IPS DF 19.7 (cell line): Measurements from ENCODE around the gene CNOT10.
A peak's percentile ranks its signal among the peaks of the same experiment; 100 is the strongest.
"Not testable (repeated sequence)": the region's sequence is repeated elsewhere in the genome, so short reads cannot be mapped to it uniquely, and the experiment has no call there.

Source experiments
- DNase-seq: peaks from one replicate; pipeline ENCODE4 v3.0.0-alpha.2; 2013; ENCODE audit warnings: low read depth, low spot score

The CNOT10 gene

DNA sequence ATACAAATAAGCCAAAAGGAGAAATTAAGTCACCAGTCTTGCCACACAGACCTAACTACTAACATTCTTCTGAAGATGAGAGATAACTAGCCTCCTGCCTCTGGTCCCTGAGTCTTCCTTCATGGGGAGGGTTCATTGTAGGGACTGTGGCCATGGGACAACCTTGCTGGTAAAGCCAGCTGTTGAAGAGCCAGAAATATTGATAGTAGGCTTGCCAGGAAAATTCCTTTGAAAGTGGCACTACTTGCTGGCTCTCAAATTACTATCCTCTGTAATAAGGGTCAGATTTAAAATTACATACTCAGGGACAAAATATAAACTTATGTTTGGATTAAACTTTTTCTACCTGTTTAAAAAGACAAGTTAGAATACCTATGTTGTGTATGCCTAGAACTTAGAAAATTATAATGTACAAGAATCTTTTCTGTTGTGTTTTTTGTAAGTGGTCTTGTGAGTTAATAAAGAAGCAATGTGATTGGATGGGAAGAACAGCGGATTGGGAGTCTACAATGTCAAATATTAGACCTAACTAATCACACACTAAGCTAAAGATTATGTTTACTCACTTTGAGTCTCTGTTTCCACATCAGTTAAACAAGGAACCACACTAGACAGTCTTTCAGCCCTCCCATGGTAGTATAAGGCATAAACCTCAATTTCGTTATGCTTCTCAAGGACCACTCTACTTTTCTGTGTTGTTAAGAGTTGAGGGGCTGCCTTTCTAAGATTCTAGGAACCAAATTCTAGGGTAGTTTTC is 72.8 kb downstream of the CNOT10 start:
- DNase-seq: no peak

- DNase-seq: no peak
Observed at GRCh38 chr3:32758375-32758753, 73.4 kb downstream of the CNOT10 start.

DNA sequence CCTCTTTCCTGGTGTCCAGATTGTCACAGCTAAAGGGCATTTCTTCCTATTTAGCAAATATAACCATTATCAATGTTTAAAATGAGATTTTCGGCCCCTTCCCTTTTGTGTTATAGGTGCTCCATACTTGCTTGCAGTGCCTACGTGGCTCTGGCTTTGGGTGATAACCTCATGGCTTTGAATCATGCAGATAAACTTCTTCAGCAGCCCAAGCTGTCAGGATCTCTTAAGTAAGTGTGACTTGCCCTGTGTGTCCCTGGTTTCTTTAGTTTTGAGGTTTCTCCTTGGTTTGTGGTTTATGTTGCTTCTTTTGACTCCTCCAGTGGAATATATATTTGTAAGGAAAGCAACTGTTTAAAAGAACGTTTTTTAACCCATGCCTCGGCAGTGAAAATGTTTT is 74.4 kb downstream of the CNOT10 start:
- no peak for DNase-seq

- DNase-seq: no peak
Observed at GRCh38 chr3:32764481-32764880, 79.5 kb downstream of the CNOT10 start.

DNA sequence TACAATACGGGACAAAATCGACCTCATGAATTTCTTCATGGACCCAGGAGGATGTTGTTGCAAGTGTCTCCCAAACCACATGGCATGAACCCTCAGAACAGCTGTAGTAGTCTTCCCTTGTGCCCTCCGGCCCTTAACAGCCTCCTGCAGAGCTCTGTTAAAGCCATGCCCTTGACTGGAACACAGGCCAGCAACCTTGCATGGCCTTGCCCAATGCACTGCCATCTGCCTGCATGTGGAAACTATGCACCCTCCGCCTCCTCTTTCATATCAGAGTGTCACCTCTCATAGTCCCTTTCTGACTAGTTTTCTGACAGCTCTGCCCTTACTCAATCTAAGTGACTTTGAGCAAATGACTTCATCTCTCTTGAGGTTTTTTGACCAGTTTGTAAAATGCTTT is 93.4 kb downstream of the CNOT10 start:
- no peak for DNase-seq

DNA sequence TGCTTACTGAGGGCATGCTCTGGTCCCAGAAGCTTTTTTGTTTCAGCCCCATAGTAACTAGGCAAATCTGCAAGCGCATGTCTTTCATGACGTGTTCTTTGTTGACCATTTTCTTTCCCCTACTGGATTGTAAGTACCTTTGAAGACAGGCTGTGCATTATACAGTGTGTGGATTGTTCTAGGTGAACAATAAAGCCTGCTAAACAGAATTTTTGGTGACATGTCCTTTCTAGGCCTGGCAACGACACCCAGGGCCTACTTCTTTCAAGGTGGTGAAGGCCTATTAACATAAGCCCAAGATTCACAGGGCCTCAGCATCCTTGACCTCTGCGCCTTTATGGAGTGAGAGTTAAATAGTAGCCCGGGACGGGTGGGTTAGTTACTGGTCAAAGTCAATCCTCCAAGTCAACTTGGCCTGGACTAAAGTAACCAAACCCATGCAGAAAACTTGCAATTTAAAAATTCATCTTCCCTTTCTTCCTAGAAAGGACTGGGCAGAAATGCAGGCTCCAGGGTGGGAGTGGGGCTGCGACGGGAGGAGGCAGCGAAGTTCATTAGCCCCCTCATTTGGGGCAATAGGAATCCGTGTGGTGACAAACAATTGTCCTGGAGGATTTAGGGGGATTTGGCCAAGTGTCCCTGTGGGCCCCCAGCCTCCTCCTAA is 95.2 kb downstream of the CNOT10 start:
- DNase-seq: peak; percentile 59

DNA sequence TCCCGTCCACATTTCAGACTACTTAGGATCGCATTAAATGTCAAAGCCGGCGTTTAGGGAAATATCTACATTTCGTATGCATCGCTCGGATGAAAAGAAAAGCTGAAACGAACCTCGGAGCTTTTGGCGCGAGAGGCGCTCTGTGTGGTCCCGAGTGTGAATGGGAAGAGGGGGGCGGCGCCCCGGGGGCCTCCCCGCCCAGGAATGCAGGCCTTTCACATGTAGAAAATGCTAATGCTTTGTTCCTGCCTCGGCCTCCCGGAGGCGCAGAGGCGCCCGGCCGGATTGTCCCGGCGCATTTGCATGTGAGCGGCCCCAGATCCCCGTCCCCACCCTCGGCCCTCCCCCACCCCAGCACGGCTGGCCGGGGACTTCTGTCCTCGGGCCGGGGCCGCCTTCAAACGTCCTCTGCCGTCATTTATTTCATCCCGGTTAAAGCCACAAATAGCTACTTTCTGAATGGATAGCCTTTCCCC is 95.8 kb downstream of the CNOT10 start:
- peak; percentile 99 for DNase-seq

DNA sequence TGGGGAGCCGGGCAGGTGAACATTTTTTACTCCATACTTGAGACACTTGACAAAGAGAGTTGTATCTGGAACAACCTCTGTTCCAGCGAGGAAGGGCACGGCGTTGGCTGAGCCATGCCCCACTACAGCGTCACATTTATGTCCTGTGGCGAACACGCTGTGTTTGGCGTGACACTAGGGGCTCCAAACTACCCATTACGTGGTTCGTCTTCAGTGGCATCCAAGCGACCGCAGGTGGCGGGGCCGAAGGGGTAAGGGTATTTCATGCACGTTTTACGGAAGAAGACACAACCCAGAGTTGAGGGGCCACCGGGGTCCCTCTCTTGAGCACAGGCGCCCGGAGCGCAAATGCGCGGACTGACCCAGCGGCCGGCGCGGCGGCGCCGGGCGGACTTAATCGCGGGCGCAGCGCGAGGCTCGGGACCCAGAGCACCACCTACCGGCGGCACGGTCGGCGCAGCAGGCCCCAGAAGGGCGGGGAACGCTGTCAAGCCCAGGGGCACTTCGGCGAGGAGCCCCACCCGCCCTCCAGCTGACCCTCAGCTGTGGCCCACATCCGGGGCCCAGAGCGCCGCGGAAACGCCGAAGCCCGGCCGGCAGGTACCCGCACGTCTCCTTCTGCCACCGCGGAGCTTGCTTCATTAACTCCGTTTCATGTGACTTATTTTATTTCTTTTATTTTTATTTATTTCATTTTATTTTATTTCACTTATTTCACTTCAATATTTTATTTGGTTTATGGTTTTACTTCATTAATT is 96.4 kb downstream of the CNOT10 start:
- peak; percentile 75 for DNase-seq

- not testable (repeated sequence) for DNase-seq
Observed at GRCh38 chr3:32781969-32782270, 96.9 kb downstream of the CNOT10 start.

GRCh38 chr3:32782407-32782806 is 97.4 kb downstream of the CNOT10 start:
- no peak for DNase-seq

GRCh38 chr3:32791833-32792232 is 106.8 kb downstream of the CNOT10 start:
- no peak for DNase-seq

- no peak for DNase-seq
Observed at GRCh38 chr3:32794487-32795308, 109.7 kb downstream of the CNOT10 start.

DNA sequence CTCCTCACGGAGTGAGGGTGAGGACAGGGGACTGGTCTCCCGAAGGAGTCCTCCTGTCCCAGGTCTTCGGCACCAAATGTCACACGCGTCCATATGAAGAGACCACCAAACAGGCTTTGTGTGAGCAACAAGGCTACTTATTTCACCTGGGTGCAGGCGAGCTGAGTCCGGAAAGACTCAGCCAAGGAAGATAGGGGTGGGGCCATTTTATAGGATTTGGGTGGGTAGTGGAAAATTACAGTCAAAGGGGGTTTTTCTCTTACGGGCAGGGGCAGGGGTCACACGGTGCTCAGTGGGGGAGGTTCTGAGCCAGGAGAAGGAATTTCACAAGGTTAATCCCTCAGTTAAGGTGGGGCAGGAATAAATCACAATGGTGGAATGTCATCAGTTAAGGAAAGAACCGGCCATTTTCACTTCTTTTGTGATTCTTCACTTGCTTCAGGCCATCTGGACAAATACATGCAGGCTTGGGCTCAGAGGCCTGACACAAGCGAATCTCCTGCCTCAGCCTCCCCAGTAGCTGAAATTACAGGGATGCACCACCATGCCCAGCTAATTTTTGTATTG is 111.5 kb downstream of the CNOT10 start:
- DNase-seq: not testable (repeated sequence)

DNA sequence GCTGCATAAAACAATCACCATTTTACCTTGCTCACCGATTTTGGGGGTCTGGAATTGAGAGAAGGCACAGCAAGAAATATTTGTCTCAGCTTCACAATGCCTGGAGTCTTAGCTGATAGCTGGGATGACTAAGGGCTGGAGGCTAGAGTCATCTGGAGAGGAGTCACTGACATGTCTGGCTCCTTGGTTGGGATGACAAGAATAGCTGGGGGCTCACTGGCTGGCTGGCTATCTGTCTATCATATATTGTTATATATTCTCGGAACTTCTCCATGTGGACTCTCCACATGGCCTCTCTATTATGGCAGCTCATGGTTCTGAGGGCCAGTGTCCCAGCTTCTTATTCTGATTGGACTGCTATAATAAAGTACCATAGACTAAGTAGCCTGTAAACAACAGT is 112.8 kb downstream of the CNOT10 start:
- DNase-seq: no peak

DNA sequence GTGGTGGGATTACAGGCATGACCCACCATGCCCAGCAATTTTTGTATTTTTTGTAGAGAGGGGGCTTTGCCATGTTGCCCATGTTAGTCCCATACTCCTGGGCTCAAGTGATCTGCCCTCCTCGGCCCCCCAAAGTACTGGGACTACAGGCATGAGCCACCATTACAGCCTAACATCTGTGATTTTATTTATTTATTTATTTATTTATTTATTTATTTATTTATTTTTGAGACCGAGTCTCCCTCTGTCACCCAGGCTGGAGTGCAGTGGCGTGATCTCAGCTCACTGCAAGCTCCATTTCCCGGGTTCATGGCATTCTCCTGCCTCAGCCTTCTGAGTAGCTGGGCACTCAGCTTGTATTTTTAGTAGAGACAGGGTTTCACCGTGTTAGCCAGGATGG is 116.5 kb downstream of the CNOT10 start:
- not testable (repeated sequence) for DNase-seq

DNA sequence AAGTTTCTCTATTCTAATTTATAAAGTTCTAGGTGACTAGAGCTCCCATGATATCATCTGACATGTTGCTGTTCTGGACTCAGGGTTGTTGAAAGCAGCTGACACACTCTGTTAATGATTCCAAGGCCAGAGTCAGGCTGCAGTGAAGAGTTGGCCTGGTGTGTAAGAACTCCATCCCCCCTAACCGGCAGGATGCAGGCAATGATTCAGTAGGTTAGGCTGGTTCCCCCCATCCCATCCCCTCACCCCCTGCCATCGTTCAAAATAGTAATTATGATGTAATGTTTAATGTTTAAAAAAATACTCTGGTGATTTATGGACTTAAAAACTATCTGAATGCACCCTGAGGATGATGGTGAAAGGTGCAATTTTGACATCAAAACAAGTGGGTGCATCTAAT is 128.2 kb downstream of the CNOT10 start:
- no peak for DNase-seq

DNA sequence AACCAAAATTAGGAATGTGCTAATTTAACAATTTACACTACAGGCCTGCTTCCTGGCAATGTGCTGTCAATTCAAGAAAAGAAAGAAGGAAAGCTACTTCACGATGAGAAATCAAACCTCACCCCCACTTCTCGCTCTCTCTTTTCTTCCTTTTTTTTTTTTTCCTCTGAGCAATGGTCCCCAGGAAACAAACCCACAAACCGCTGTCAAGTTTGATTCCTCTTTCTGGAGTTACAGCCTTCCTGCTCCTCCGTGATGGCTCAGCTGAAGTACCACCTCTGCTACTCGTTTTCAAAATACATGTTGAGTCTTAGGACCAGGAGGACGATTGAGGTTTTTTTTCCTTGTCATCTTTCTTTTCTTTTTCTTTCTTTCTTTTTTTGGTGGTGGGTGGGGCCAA is 129.4 kb downstream of the CNOT10 start:
- no peak for DNase-seq

GRCh38 chr3:32815841-32816438 is 131.0 kb downstream of the CNOT10 start:
- DNase-seq: no peak

- DNase-seq: peak; percentile 91
Observed at GRCh38 chr3:32816439-32817256, 131.7 kb downstream of the CNOT10 start.

DNA sequence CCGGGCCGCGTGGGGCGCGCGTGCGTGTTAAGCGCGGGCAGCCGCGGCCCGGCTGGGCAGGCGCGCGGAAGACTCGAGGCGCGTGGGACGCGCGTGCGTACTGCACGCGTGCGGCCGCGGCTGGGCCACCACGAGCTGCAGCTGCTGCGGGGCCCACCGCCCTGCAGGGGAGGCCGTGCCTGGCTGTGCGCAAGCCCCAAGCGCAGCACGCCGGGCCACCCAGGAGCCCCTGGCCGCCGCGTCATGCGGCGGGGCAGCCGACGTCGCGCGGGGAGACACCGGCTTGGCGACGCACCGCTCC is 132.2 kb downstream of the CNOT10 start:
- no peak for DNase-seq
